RWPE1 (cell line): ENCODE measurements around the gene ZNF746.
"Not testable (repeated sequence)": the region's sequence is repeated elsewhere in the genome, so short reads cannot be mapped to it uniquely, and the experiment has no call there.

ENCODE experiments used
- CTCF ChIA-PET: fragments of 350-600 bp; sonication (Branson Sonifier 250); formaldehyde crosslinking; extraction: SDS; loops from one replicate; lab custom pipeline; 2021; lab: Yijun Ruan, JAX
- POLR2A ChIA-PET: fragments of 400-600 bp; formaldehyde crosslinking; extraction: SDS; loops from one replicate; lab custom pipeline; 2020; ENCODE audit warnings: antibody characterized with exemption; ENCODE audit not compliant: low non-redundant PET; lab: Yijun Ruan, JAX
- DNase-seq: peaks from one replicate; pipeline ENCODE4 v3.0.0; 2012; ENCODE audit warnings: low spot score
- H3K27ac ChIP-seq: fragments of 450-650 bp; 2 replicates; pipeline ENCODE4 v1.5.1; 2017
- CTCF ChIP-seq: fragments of 450-650 bp; conservative IDR thresholded peaks from 2 replicates; pipeline ENCODE4 v1.5.1; 2017; ENCODE audit warnings: low read depth, mild to moderate bottlenecking

Gene ZNF746

GRCh38 chr7:149449897-149450296 is 47.7 kb downstream of the ZNF746 start:
- no peak overlapping the region for H3K27ac ChIP-seq
- ChIA-PET POLR2A (no interaction called here), CTCF (no interaction called here)
- no peak for DNase-seq
- no peak for TF ChIP-seq CTCF

GRCh38 chr7:149448961-149449360 is 48.6 kb downstream of the ZNF746 start:
- POLR2A ChIA-PET: no interaction called here
- no peak overlapping the region for H3K27ac ChIP-seq

GRCh38 chr7:149446026-149446425 is 51.6 kb downstream of the ZNF746 start:
- CTCF ChIA-PET, DNase-seq, POLR2A ChIA-PET, H3K27ac ChIP-seq: not testable (repeated sequence)

More at GRCh38 chr7:149448961-149449360, 48.6 kb downstream of the ZNF746 start:
- DNase-seq: no peak
- CTCF ChIA-PET: interaction anchor here (0.6 kb wide), 1 partner anchor 224 kb away, joined by 3 read pairs; no protein-coding TSS in a partner anchor
- TF ChIP-seq CTCF: no peak

GRCh38 chr7:149444287-149444686 is 53.3 kb downstream of the ZNF746 start:
- no peak overlapping the region for H3K27ac ChIP-seq
- POLR2A ChIA-PET: no interaction called here
- CTCF ChIA-PET: no interaction called here
- TF ChIP-seq CTCF: no peak
- DNase-seq: no peak

- no peak overlapping the region for H3K27ac ChIP-seq
- POLR2A ChIA-PET: no interaction called here
- CTCF ChIA-PET: no interaction called here
- DNase-seq: no peak
- no peak for TF ChIP-seq CTCF
Measured at GRCh38 chr7:149443523-149443922, 54.1 kb downstream of the ZNF746 start.

- no peak for TF ChIP-seq CTCF
- CTCF ChIA-PET: no interaction called here
- POLR2A ChIA-PET: no interaction called here
- H3K27ac ChIP-seq: no peak overlapping the region
- no peak for DNase-seq
Measured at GRCh38 chr7:149442924-149443323, 54.7 kb downstream of the ZNF746 start.

- ChIA-PET CTCF (no interaction called here), POLR2A (no interaction called here)
- no peak for DNase-seq
- H3K27ac ChIP-seq: no peak overlapping the region
- TF ChIP-seq CTCF: no peak
Measured at GRCh38 chr7:149440222-149440621, 57.4 kb downstream of the ZNF746 start.
